GM23338 (cell line): ENCODE measurements around the gene EYA4. TPM values are rescaled to one million over a fixed set of nuclear protein-coding genes. Genes with fewer than 3 reads are reported as not detected.

Experiments
- ATAC-seq: fragments of 200-7000 bp; cut with Tn5 transposase; 3 replicates; pipeline ENCODE4 v1.9.1; 2020
- DNase-seq: peaks from one replicate; pipeline ENCODE4 v3.0.0-alpha.2; 2015; ENCODE audit warnings: low spot score
- H2AFZ ChIP-seq: fragments of 200-600 bp; sonication (generic); 2 replicates; pipeline ENCODE4 v1.8.0; 2016; ENCODE audit warnings: antibody characterized with exemption, mild to moderate bottlenecking, moderate library complexity
- H3F3A ChIP-seq: fragments of 200-600 bp; sonication (generic); replicated peaks from 2 replicates; pipeline ENCODE4 v1.8.0; 2017; ENCODE audit warnings: antibody characterized with exemption, mixed run types, low read depth
- H3K27ac ChIP-seq: fragments of 200-600 bp; sonication (generic); 2 replicates; pipeline ENCODE4 v1.6.1; 2016; ENCODE audit warnings: low read depth
- H3K27me3 ChIP-seq: fragments of 200-600 bp; sonication (generic); 2 replicates; pipeline ENCODE4 v1.8.0; 2016; ENCODE audit warnings: mild to moderate bottlenecking, mixed run types, moderate library complexity; ENCODE audit not compliant: insufficient read depth
- H3K36me3 ChIP-seq: fragments of 200-600 bp; sonication (generic); 2 replicates; pipeline ENCODE4 v1.8.0; 2016; ENCODE audit warnings: mild to moderate bottlenecking; ENCODE audit not compliant: insufficient read depth
- H3K4me1 ChIP-seq: fragments of 200-600 bp; sonication (generic); 2 replicates; pipeline ENCODE4 v1.8.0; 2016; ENCODE audit warnings: mild to moderate bottlenecking, moderate library complexity; ENCODE audit not compliant: insufficient read depth
- H3K4me2 ChIP-seq: fragments of 200-600 bp; sonication (generic); 2 replicates; pipeline ENCODE4 v1.7.1; 2017; ENCODE audit warnings: mixed run types
- H3K4me3 ChIP-seq: fragments of 200-600 bp; sonication (generic); 2 replicates; pipeline ENCODE4 v1.6.1; 2016; ENCODE audit warnings: mixed run types
- H3K79me2 ChIP-seq: fragments of 200-600 bp; sonication (generic); replicated peaks from 2 replicates; pipeline ENCODE4 v1.8.0; 2017; ENCODE audit warnings: mild to moderate bottlenecking; ENCODE audit not compliant: insufficient read depth
- H3K9me2 ChIP-seq: fragments of 200-600 bp; sonication (generic); 2 replicates; pipeline ENCODE4 v1.8.0; 2017; ENCODE audit not compliant: insufficient read depth
- H4K20me1 ChIP-seq: fragments of 200-600 bp; sonication (generic); replicated peaks from 2 replicates; pipeline ENCODE4 v1.8.0; 2017; ENCODE audit warnings: mild to moderate bottlenecking; ENCODE audit not compliant: insufficient read depth
- H3K27ac Mint-ChIP-seq: 2 replicates; pipeline ENCODE4 v1.8.0; 2020; ENCODE audit warnings: inconsistent platforms, mild to moderate bottlenecking, moderate library complexity, mixed read lengths
- H3K27me3 Mint-ChIP-seq: 3 replicates; pipeline ENCODE4 v1.8.0; 2022; ENCODE audit warnings: low read depth, mild to moderate bottlenecking, moderate library complexity, mixed read lengths, inconsistent platforms; ENCODE audit not compliant: insufficient read depth, poor library complexity
- H3K36me3 Mint-ChIP-seq: 3 replicates; pipeline ENCODE4 v1.8.0; 2021; ENCODE audit warnings: low read depth, mild to moderate bottlenecking, inconsistent platforms, moderate library complexity, mixed read lengths
- H3K4me1 Mint-ChIP-seq: 3 replicates; pipeline ENCODE4 v1.8.0; 2020; ENCODE audit warnings: mild to moderate bottlenecking, inconsistent platforms, mixed read lengths
- H3K4me3 Mint-ChIP-seq: 3 replicates; pipeline ENCODE4 v1.8.0; 2021; ENCODE audit warnings: moderate library complexity, mild to moderate bottlenecking, inconsistent platforms, mixed read lengths
- H3K9me3 Mint-ChIP-seq: 3 replicates; pipeline ENCODE4 v1.8.0; 2020; ENCODE audit warnings: moderate library complexity, mild to moderate bottlenecking, inconsistent platforms, mixed read lengths
- EZH2 ChIP-seq: fragments of 200-600 bp; sonication (generic); IDR thresholded peaks from one replicate; pipeline ENCODE4 v1.8.0; 2017; ENCODE audit warnings: antibody characterized with exemption, mild to moderate bottlenecking, low read depth; ENCODE audit not compliant: unreplicated experiment
- EZH2phosphoT487 ChIP-seq: fragments of 200-600 bp; sonication (generic); IDR thresholded peaks from one replicate; pipeline ENCODE4 v1.8.1; 2018; ENCODE audit warnings: antibody characterized with exemption; ENCODE audit not compliant: unreplicated experiment
- JUNB ChIP-seq: IDR thresholded peaks from one replicate; pipeline ENCODE4 v1.6.1; 2016; ENCODE audit warnings: antibody characterized with exemption; ENCODE audit not compliant: unreplicated experiment
- NANOG ChIP-seq: IDR thresholded peaks from 2 replicates; pipeline ENCODE4 v1.6.1; 2016; ENCODE audit warnings: antibody characterized with exemption, borderline replicate concordance
- ZNF114 ChIP-seq: fragments of 250-450 bp; sonication (Bioruptor Pico); IDR thresholded peaks from 2 replicates; pipeline ENCODE4 v1.5.0; 2020; ENCODE audit warnings: mild to moderate bottlenecking, moderate library complexity
- ZNF331 ChIP-seq: fragments of 250-450 bp; sonication (Bioruptor Pico); IDR thresholded peaks from 2 replicates; pipeline ENCODE4 v1.5.0; 2020; ENCODE audit warnings: low read depth, mild to moderate bottlenecking, moderate library complexity
- polyA plus RNA-seq: library from polyadenylated mRNA; unstranded; fragments of >200 nt; fragmentation: Nextera tagmentation; extraction: Ambion mirVana; gene quantifications from 2 replicates; pipeline ENCODE4 v1.2.1, GENCODE V29; 2016
- total RNA-seq: library from RNA; depleted of rRNA; stranded (reverse); fragments of >200 nt; shearing (Covaris generic); gene quantifications from 2 replicates; pipeline ENCODE4 v1.2.3, GENCODE V29; 2014
- TF ChIP-seq, protein P1 (sequence below): IDR thresholded peaks from one replicate; pipeline ENCODE4 v1.6.1; 2018; ENCODE audit warnings: antibody characterized with exemption; ENCODE audit not compliant: unreplicated experiment
- TF ChIP-seq, protein P2 (sequence below), 2 experiments: fragments of 200-600 bp in 1 of 2; sonication (generic) in 1 of 2; conservative IDR thresholded peaks; 2 replicates each; pipeline versions ENCODE4 v1.5.1 to v1.6.1; 2016 to 2017; ENCODE audit warnings: antibody characterized with exemption in 2 of 2, low read depth in 2 of 2, mild to moderate bottlenecking in 2 of 2, moderate library complexity in 1 of 2
- TF ChIP-seq, protein P3 (sequence below): fragments of 250-450 bp; sonication (Bioruptor Pico); IDR thresholded peaks from 2 replicates; pipeline ENCODE4 v1.5.0; 2020; ENCODE audit warnings: mild to moderate bottlenecking, moderate library complexity

EYA4 gene
- total and polyA plus RNA-seq, 2 experiments from 2014 or later: 0.05 to 0.21 TPM

DNA sequence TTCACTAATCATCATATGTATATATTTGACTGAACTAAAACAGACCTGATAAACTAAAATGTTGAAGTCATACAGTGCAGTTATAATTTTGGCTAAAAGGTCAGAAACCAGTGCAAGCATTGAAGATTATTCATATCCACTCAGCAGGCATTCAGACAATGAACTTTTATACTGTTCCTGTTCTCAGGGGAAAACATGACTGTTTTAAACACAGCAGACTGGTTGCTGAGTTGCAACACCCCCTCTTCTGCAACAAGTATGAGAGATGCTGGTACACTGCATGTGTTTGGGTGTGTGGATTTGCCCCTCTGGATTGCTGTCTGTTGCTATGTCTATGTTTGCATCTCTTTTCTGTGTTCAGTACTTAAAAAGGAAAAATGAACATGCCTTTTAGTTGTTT, 206.8 kb downstream of the EYA4 start (continued):
- TF ChIP-seq, protein P1, sequence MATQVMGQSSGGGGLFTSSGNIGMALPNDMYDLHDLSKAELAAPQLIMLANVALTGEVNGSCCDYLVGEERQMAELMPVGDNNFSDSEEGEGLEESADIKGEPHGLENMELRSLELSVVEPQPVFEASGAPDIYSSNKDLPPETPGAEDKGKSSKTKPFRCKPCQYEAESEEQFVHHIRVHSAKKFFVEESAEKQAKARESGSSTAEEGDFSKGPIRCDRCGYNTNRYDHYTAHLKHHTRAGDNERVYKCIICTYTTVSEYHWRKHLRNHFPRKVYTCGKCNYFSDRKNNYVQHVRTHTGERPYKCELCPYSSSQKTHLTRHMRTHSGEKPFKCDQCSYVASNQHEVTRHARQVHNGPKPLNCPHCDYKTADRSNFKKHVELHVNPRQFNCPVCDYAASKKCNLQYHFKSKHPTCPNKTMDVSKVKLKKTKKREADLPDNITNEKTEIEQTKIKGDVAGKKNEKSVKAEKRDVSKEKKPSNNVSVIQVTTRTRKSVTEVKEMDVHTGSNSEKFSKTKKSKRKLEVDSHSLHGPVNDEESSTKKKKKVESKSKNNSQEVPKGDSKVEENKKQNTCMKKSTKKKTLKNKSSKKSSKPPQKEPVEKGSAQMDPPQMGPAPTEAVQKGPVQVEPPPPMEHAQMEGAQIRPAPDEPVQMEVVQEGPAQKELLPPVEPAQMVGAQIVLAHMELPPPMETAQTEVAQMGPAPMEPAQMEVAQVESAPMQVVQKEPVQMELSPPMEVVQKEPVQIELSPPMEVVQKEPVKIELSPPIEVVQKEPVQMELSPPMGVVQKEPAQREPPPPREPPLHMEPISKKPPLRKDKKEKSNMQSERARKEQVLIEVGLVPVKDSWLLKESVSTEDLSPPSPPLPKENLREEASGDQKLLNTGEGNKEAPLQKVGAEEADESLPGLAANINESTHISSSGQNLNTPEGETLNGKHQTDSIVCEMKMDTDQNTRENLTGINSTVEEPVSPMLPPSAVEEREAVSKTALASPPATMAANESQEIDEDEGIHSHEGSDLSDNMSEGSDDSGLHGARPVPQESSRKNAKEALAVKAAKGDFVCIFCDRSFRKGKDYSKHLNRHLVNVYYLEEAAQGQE: no peak
- no peak for TF ChIP-seq ZNF331 (CRISPR knock-in tag)
- no peak for TF ChIP-seq EZH2
- TF ChIP-seq EZH2phosphoT487: no peak

DNA sequence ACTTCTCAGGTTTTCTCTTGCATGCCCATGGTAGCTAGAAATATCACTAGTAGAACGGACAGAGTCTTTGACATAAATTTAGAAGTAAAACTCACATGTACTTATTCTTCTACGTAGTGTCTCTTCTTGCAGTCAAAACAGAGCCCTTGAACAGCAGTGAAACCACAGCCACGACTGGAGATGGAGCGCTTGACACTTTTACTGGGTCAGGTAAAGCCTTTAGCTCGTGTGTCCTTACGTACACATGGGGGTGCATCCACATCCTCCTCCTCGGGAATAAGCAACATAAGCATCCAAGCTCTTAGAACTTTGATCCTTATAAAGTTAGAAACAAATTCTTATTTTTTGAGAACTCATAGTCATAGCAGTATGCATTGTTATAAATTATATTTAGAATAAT, 215.3 kb downstream of the EYA4 start:
- H4K20me1 ChIP-seq: no peaks in the 10 kb centered on the region
- no peak for TF ChIP-seq ZNF114 (CRISPR knock-in tag)
- TF ChIP-seq, protein P1: no peak
- no peak for TF ChIP-seq EZH2
- TF ChIP-seq, protein P2, sequence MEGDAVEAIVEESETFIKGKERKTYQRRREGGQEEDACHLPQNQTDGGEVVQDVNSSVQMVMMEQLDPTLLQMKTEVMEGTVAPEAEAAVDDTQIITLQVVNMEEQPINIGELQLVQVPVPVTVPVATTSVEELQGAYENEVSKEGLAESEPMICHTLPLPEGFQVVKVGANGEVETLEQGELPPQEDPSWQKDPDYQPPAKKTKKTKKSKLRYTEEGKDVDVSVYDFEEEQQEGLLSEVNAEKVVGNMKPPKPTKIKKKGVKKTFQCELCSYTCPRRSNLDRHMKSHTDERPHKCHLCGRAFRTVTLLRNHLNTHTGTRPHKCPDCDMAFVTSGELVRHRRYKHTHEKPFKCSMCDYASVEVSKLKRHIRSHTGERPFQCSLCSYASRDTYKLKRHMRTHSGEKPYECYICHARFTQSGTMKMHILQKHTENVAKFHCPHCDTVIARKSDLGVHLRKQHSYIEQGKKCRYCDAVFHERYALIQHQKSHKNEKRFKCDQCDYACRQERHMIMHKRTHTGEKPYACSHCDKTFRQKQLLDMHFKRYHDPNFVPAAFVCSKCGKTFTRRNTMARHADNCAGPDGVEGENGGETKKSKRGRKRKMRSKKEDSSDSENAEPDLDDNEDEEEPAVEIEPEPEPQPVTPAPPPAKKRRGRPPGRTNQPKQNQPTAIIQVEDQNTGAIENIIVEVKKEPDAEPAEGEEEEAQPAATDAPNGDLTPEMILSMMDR (conservative IDR thresholded peaks at IDR 0.05; ENCODE audit: low read depth in 2 of 2): no peak
- TF ChIP-seq NANOG: no peak
- no peak for TF ChIP-seq JUNB
- no peak for TF ChIP-seq EZH2phosphoT487
- no peak for TF ChIP-seq ZNF331 (CRISPR knock-in tag)
- TF ChIP-seq, protein P3, sequence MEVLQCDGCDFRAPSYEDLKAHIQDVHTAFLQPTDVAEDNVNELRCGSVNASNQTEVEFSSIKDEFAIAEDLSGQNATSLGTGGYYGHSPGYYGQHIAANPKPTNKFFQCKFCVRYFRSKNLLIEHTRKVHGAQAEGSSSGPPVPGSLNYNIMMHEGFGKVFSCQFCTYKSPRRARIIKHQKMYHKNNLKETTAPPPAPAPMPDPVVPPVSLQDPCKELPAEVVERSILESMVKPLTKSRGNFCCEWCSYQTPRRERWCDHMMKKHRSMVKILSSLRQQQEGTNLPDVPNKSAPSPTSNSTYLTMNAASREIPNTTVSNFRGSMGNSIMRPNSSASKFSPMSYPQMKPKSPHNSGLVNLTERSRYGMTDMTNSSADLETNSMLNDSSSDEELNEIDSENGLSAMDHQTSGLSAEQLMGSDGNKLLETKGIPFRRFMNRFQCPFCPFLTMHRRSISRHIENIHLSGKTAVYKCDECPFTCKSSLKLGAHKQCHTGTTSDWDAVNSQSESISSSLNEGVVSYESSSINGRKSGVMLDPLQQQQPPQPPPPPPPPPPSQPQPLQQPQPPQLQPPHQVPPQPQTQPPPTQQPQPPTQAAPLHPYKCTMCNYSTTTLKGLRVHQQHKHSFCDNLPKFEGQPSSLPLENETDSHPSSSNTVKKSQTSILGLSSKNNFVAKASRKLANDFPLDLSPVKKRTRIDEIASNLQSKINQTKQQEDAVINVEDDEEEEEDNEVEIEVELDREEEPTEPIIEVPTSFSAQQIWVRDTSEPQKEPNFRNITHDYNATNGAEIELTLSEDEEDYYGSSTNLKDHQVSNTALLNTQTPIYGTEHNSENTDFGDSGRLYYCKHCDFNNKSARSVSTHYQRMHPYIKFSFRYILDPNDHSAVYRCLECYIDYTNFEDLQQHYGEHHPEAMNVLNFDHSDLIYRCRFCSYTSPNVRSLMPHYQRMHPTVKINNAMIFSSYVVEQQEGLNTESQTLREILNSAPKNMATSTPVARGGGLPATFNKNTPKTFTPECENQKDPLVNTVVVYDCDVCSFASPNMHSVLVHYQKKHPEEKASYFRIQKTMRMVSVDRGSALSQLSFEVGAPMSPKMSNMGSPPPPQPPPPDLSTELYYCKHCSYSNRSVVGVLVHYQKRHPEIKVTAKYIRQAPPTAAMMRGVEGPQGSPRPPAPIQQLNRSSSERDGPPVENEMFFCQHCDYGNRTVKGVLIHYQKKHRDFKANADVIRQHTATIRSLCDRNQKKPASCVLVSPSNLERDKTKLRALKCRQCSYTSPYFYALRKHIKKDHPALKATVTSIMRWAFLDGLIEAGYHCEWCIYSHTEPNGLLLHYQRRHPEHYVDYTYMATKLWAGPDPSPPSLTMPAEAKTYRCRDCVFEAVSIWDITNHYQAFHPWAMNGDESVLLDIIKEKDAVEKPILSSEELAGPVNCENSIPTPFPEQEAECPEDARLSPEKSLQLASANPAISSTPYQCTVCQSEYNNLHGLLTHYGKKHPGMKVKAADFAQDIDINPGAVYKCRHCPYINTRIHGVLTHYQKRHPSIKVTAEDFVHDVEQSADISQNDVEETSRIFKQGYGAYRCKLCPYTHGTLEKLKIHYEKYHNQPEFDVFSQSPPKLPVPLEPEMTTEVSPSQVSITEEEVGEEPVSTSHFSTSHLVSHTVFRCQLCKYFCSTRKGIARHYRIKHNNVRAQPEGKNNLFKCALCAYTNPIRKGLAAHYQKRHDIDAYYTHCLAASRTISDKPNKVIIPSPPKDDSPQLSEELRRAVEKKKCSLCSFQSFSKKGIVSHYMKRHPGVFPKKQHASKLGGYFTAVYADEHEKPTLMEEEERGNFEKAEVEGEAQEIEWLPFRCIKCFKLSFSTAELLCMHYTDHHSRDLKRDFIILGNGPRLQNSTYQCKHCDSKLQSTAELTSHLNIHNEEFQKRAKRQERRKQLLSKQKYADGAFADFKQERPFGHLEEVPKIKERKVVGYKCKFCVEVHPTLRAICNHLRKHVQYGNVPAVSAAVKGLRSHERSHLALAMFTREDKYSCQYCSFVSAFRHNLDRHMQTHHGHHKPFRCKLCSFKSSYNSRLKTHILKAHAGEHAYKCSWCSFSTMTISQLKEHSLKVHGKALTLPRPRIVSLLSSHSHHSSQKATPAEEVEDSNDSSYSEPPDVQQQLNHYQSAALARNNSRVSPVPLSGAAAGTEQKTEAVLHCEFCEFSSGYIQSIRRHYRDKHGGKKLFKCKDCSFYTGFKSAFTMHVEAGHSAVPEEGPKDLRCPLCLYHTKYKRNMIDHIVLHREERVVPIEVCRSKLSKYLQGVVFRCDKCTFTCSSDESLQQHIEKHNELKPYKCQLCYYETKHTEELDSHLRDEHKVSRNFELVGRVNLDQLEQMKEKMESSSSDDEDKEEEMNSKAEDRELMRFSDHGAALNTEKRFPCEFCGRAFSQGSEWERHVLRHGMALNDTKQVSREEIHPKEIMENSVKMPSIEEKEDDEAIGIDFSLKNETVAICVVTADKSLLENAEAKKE: no peak

More for the DNA sequence above, 215.3 kb downstream of the EYA4 start:
- Mint-ChIP-seq H3K4me3 (no peak overlapping the region), H3K27ac (peak overlapping the region; percentile 68), H3K4me1 (peaks cover 17% of the 10 kb centered on the region), H3K27me3 (no peaks in the 10 kb centered on the region), H3K36me3 (no peaks in the 10 kb centered on the region), H3K9me3 (no peaks in the 10 kb centered on the region)
- H3F3A ChIP-seq: no peaks in the 10 kb centered on the region
- ATAC-seq (peak; percentile 69), DNase-seq (no peak)
- no peaks in the 10 kb centered on the region for H3K27me3 ChIP-seq
- no peak overlapping the region for H2AFZ ChIP-seq
- no peaks in the 10 kb centered on the region for H3K79me2 ChIP-seq
- no peak overlapping the region for H3K27ac ChIP-seq
- no peaks in the 10 kb centered on the region for H3K36me3 ChIP-seq
- H3K4me3 ChIP-seq: no peak overlapping the region
- peaks cover 6% of the 10 kb centered on the region; the same call in 1 of the 2 replicates for H3K4me1 ChIP-seq
- H3K9me2 ChIP-seq: no peaks in the 10 kb centered on the region
- no peak overlapping the region for H3K4me2 ChIP-seq
